GM12878 (cell line): Measurements from ENCODE around the gene BRSK2.

ENCODE experiments used
- NBN ChIP-seq: fragments of 450-650 bp; IDR thresholded peaks from 2 replicates; pipeline ENCODE4 v1.6.1; 2016
- POLR2A ChIP-seq: IDR thresholded peaks from 2 replicates; pipeline ENCODE4 v1.6.1; 2011; ENCODE audit warnings: low read depth, mild to moderate bottlenecking, low read length
- RCOR1 ChIP-seq: conservative IDR thresholded peaks from 2 replicates; pipeline ENCODE4 v1.6.1; 2012; ENCODE audit warnings: low read depth, low read length, improper control_type of control experiment
- TCF12 ChIP-seq: IDR thresholded peaks from 2 replicates; pipeline ENCODE4 v1.6.1; 2011; ENCODE audit warnings: low read depth, mild to moderate bottlenecking, low read length
- ZBTB33 ChIP-seq: fragments of 450-650 bp; IDR thresholded peaks from 2 replicates; pipeline ENCODE4 v1.6.1; 2017; ENCODE audit warnings: mild to moderate bottlenecking
- ZNF274 ChIP-seq: IDR thresholded peaks from one replicate; pipeline ENCODE4 v1.8.0; 2011; ENCODE audit not compliant: insufficient read length, insufficient read depth

GRCh38 chr11:1450949-1451710, 61.4 kb downstream of the BRSK2 start:
- TF ChIP-seq POLR2A (no peak), NBN (no peak), TCF12 (no peak), RCOR1 (no peak), ZNF274 (no peak), ZBTB33 (no peak)
